Fibroblast of the conjunctiva (primary cell): ENCODE results near the gene ZAP70.
"Not testable (repeated sequence)": the region's sequence is repeated elsewhere in the genome, so short reads cannot be mapped to it uniquely, and the experiment has no call there.

ENCODE experiments used
- DNase-seq: peaks from one replicate; pipeline ENCODE4 v3.0.0-alpha.2; 2010; ENCODE audit warnings: low read depth

Gene ZAP70

GRCh38 chr2:97698530-97698929 lies 14.8 kb upstream of the ZAP70 start:
- no peak for DNase-seq

DNA sequence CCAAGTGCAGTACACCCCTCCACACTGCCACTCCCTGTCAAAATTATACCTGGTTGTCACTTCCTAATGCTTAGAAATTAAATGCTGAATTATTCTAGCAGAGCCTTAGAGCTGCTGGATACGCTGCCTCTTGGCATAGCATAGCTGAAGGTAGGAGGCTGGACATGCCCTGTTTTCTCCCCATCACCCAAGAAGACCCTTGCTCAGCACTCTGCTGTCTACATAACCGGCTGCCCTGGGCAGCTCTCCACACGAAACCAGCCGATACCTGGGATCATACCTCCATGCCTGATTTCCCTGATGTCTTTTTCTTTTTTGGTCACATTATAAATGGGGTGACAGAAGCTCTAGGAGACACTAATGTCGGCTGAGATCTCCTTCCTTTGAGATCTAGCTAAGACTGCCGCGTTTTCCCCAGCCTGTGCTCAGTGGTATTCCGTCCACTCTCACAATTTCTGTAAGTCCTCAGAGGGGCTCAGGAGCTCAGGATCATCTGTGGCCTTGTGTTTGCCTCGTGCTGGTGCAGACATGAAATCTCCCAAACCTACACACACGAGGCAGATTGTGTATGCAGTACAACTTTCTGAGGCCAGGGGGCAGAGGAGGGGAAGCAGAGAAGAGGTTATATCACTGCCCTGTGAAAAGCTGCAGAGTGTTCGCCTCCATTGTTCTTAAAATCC lies 13.5 kb upstream of the ZAP70 start:
- DNase-seq: peak; percentile 26

DNA sequence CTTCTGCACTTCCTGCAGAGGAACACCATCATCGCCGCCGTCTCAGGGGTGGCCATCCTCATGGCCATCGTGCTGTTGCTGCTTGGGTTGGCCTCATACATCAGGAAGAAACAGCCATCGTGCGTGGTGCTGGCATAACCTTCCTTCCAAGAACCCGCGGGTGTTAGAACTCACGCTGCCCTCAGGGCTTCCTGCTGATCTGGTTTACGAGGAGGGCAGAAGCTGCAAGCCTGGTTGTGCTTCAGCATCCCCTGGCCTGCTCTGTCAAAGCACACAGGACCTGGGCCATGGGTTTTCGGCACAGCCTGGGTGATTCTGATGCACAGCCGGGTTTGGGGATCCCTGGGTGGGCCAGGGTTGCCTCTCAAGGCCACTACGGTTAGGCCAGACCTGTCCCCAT lies 12.2 kb upstream of the ZAP70 start:
- DNase-seq: no peak

DNA sequence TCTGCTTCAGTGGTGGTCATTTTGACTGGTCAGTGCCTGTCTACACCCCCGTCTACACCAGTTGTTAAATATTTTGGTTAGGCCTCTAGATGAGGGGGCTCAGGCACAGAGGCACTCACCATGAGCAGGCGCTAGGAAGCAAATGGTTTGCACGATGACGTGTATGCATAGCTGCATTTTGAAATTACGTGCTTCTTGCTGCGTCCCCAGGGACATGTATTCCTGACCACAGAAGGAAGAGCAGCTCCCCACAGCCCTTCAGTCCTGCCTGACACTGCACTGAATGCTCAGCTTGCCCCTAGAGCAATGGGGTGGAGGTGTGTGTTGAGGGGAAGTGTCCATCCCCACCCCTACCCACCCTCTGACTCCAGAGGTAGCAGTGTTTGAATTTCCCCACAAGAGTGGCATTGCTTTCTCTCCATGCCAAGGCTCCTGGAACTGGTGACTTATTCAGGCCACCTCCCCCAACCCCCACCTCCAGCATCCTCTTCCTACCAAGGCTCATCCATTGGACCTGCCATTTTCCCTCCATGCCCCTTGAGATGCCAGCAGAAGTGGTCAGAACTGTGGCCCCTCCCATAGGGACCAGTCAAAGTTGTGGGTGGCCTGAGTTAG lies 11.4 kb upstream of the ZAP70 start:
- DNase-seq: no peak

DNA sequence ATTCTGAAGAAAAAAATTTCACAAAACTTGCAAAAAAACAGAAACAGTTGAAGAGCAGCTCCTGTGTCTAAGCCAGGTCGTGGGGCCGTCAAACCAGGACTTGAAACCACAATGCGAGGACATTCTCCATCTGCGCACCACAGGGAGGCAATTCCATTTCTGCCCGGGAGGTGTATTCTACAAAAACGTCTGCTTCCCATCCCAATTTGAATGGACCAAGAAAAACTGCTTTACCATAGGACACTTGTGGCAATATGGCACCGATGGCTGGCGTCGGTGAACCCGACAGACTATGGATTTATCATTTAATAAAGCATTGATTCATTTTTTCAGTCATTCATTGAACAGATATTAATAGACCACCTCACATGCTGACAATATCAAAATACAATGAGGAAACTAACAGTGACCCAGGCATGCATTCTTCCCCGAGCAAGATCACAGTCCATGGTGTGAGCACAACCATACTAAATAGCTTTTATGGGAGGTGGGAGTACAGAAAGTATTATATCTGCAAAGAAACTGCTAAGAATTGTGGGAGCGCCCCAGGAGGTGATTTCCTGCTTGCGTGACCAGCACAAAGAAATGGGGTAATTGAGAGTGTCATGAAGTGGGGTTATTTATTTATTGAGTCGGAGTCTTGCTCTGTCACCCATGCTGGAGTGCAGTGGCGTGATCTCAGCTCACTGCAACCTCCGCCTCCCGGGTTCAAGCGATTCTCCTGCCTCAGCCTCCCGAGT lies 10.5 kb upstream of the ZAP70 start:
- no peak for DNase-seq

GRCh38 chr2:97703741-97704140 lies 9.6 kb upstream of the ZAP70 start:
- DNase-seq: no peak

DNA sequence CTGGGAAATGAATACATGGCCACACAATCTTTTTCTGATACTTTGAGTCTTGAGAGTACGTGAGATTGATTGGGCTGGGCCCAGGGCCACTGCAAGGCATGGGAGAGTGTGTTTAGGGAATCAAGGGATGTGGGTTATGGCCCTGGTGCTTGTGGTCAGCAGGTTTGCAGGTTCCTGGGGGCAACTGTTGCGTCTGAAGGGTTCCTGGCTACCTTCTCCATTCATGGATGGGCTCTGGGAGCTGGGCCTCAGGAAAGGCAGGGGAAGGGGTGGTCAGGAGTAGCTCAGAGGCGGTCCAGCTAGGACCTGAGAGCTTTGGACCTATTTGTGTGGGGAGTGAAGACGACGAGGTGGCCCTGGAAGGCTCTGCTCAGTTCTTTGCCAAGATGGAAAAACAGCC lies 8.4 kb upstream of the ZAP70 start:
- no peak for DNase-seq

DNA sequence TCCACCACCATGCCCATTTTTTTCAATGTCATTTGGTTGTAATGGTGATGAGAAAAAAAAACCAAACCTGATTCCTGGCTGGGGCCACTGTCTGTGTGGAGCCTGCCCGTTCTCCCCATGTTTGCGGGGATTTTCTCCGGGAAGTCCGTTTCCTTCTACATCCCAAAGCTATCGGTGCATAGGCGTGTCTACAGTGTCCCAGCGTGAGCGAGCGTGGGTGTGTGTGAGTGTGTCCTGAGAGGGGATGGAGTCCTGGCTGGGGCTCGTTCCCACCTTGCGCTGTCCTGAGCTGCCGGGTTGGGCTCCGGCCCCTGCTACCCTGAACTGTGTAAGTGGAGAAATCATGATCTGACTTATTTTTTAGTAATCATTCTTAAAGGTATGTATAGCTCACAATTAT lies 7.3 kb upstream of the ZAP70 start:
- DNase-seq: no peak

- no peak for DNase-seq
Measured at GRCh38 chr2:97706708-97707345, 6.5 kb upstream of the ZAP70 start.

DNA sequence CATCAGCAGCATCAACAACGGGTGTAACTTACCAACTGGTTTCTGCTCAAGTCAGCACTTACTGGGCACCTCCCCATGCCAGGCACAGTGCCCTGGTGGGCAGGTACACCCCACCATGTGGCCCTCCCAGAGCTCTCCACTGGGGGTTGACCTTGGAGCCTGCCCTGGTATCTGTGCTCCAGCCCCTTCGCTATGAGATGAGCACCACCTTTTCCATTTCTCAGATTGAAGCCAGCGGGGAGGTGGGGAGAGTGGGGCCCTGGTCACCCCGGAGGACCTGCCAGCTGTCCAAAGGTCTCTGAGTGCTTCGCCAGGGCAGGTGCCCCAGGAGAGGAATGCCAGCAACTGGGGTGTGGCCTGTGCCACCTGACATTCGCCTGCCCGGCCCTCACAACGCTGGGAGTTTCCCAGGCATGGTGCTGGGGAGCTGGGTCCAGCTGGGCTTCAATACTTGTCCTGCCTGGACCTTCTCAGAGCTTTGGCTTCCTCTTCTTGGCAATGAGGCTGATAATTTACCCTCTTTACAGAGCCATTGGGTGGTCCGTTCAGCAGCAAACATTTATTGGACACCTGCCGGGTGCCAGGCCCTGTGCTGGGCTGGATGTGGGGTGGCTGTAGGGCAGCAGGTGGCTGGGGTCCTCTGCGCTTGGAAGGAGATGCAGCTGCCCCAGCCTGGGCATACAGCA lies 5.9 kb upstream of the ZAP70 start:
- no peak for DNase-seq

DNA sequence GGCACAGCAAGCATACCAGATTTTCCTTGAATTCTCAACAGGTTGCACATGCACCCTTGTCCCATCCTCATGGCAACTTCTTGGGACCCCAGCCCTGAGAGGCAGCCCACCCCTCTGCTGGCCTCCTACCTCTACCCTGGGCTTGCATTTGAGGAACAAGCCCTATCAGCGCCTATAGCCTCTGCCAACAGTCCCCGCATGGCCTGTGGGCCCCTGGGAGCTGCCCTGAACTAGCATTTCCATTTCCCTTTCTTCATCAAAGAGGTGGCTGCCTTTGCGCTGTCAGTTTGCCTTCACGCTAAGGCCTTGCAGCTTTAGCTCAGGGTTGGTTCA lies 5.4 kb upstream of the ZAP70 start:
- DNase-seq: no peak

DNA sequence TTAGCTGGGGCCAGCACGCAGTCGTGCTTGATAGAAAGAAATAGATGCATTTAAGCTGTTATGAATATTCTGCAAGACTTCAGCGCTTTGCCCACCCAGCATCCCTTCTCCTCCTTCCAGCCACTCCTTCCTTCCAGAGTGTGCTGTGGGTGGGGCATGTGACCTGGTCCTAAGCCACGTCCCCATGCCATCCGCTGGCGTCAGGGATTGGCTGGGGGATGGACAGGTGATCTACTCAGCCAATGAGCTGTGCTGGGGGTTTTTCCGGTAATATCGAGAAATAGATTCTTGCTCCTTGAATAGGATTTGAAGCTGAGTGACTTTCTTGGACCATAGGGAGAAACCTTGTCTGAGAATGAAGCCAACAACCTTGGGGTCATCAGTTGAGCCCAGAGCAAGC lies 4.8 kb upstream of the ZAP70 start:
- no peak for DNase-seq

DNA sequence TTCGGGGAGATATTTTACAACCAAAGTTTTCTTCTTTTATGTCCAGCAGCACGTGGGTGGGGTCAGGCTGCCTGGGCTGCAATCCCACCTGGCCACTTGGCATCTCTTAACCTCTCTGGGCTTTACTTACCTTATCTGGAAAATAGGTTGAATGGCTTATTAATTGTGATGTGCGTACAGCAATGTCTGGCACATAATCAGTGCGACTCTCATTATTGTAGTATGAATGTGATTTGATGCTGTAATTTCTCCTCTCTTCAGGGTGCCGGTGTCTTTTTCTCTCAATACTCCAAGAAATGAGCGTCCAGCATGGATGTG lies 2.0 kb upstream of the ZAP70 start:
- no peak for DNase-seq

- DNase-seq: not testable (repeated sequence)
Measured at GRCh38 chr2:97712175-97712574, 1.2 kb upstream of the ZAP70 start.

GRCh38 chr2:97712693-97713295 lies 582 bp upstream of the ZAP70 start:
- no peak for DNase-seq

DNA sequence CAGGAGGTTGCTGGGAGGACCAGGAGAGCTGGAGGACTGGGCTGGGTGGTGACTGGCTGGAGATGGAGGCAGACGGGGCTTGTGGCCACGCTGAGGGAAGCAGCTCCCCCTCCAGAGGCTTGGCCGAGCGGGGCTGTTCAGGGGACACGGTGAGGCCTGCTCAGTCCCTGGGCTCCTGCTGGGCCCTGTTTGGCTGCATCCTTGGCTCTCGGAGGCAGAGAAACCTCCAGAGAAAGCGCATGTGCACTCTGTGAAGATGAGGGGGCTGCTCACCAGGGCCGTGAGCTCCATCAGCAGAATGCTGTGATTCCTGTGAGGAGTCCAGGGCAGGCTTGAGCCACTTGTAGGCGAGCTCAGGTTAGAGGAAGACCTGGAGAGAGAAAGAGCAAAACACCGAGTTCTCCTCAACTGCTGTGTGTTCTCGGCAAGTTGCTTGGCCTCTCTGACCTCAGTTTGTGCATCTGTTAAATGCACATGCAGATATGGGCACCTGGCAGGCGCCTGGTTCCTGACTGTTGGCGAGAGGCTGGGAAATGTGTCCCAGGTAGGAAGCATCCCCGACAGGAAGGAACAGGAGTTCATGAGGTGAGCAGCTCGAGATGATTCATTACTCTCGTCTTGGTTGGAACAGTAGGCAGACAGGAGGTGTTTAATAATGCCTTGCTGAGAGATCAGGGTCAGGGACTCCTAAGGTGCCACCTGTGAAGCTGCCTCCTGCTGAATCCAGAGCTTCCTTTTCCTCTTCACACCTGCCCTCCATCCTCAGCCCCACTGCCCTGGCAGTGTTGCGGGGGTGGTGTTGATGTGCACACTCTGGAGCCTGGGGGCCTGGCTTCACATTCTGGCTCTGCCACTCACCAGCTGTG lies 941 bp downstream of the ZAP70 start:
- DNase-seq: no peak

GRCh38 chr2:97714950-97715652 lies 1.7 kb downstream of the ZAP70 start:
- DNase-seq: no peak

- no peak for DNase-seq
Measured at GRCh38 chr2:97715951-97716694, 2.7 kb downstream of the ZAP70 start.

- no peak for DNase-seq
Measured at GRCh38 chr2:97716695-97717612, 3.6 kb downstream of the ZAP70 start.
